GM10248 (cell line): Measurements from ENCODE around the gene BCDIN3D.
A peak's percentile ranks its signal among the peaks of the same experiment; 100 is the strongest.

Experiments used
- CTCF ChIA-PET: fragments of 300-600 bp; sonication (Branson Sonifier 250); formaldehyde crosslinking; extraction: SDS; loops from one replicate; lab custom pipeline; 2021; ENCODE audit warnings: antibody characterized with exemption; lab: Yijun Ruan, JAX
- POLR2A ChIA-PET: fragments of 350-650 bp; sonication (Branson Sonifier 250); formaldehyde crosslinking; extraction: SDS; loops from one replicate; lab custom pipeline; 2020; ENCODE audit warnings: antibody characterized with exemption; lab: Yijun Ruan, JAX
- DNase-seq: peaks from one replicate; pipeline ENCODE4 v3.0.0; 2012; ENCODE audit errors: extremely low spot score
- CTCF ChIP-seq: IDR thresholded peaks from 2 replicates; pipeline ENCODE4 v1.5.1; 2012; ENCODE audit warnings: mild to moderate bottlenecking, low read depth; ENCODE audit errors: extremely low read depth, missing control alignments, control extremely low read depth

BCDIN3D gene

DNA sequence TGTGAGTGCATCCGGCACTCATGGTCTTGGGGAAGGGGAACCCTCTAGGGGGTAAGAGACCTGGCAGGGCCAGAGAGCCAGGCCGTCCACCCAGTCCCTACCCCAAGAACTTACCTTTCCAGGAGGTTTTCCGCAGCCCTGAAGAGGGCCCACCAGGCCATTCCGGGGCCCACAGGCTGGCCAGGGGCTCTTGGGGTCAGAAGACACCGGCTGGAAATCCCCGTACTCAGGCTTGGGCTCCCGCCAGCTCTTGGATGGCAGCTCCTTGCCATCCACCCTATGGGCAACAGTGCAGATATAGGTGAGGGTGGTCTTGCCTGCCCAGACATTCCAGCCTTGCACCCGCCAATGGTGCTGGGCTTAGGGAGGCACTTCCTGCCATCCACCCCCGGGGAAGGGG, 49.3 kb downstream of the BCDIN3D start:
- TF ChIP-seq CTCF = no peak
- CTCF ChIA-PET = interaction anchor here (2.6 to 6.0 kb wide), 2 partner anchors 16 kb away, joined by 8 to 34 read pairs; no protein-coding TSS in a partner anchor
- POLR2A ChIA-PET = no interaction called here
- DNase-seq = peak; percentile 15

- no peak for TF ChIP-seq CTCF
- DNase-seq = peak; percentile 13
- CTCF ChIA-PET = interaction anchor here (2.6 kb wide), 1 partner anchor 15 kb away, joined by 8 read pairs; no protein-coding TSS in a partner anchor
These were observed 49.8 kb downstream of the BCDIN3D start for GRCh38 chr12:49792976-49793580.

GRCh38 chr12:49792181-49792970, 50.5 kb downstream of the BCDIN3D start:
- ChIA-PET CTCF (interaction anchor here (2.6 kb wide), 1 partner anchor 14 kb away, joined by 8 read pairs; no protein-coding TSS in a partner anchor), POLR2A (no interaction called here)
- peak; percentile 14 for DNase-seq

More at GRCh38 chr12:49792976-49793580, 49.8 kb downstream of the BCDIN3D start:
- POLR2A ChIA-PET = no interaction called here

DNA sequence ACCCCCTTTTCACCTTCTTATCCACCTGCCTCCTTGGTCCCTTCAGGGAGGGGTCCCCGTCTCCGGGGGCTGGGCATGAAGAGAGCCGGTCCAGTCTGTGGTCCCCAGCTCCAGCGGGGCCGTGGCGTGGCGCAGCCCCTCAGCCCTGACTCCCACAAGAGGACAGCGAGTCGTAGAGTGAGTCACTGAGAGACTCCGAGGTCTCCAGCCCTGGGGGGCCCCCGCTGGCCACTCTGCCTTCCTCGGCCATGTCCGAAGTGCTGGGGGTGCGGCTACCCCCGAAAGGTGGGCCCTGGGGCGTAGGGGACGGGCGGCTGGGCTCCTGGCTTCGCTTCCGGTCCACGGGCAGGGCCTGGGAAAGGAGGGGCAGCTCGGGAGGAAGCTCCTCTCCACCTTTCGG, 51.2 kb downstream of the BCDIN3D start:
- ChIA-PET CTCF (interaction anchor here (2.6 kb wide), 1 partner anchor 14 kb away, joined by 8 read pairs; no protein-coding TSS in a partner anchor), POLR2A (no interaction called here)
- peak; percentile 8 for DNase-seq
- no peak for TF ChIP-seq CTCF

More at GRCh38 chr12:49792181-49792970, 50.5 kb downstream of the BCDIN3D start:
- no peak for TF ChIP-seq CTCF

DNA sequence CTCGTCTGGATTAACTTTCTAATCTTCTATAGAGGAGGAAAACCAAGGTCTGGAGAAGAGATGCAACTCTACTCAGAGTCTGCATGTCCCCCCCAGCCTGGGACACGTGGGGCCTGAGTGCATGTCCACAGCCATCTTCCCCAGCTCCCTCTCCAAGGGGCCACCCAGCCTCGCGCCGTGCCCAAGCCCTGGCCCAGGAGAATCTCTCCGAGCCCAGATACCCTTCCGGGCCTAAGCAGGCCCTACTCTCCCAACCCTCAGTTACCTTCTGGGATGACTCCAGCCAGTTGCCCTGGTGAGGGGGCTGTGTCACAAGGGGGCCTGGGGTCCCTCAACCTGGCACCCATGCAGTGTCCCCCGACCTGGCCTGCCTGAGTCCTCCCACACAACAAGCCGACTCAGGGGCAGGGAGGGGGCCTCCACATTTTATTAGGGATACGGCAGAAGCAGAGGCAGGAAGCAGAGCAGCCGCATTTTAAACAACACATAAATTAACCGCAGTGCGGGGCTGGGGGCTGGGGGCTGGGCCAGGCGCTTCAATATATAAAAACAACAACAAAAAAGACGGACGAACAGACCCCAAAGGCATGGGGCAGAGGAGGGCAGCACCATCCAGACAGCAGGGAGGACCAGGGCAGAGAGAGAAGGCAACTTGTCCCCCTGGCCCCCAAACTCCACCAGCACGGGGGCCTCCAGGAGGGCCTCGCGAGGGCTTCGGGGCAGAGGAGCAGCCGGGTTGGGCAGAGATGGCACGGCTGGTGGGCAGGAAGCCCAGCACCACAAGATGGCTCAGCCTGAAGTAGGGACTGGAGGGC, 52.0 kb downstream of the BCDIN3D start:
- POLR2A ChIA-PET = no interaction called here
- TF ChIP-seq CTCF = no peak
- CTCF ChIA-PET = interaction anchor here (2.6 kb wide), 1 partner anchor 13 kb away, joined by 8 read pairs; no protein-coding TSS in a partner anchor
- peak; percentile 8 for DNase-seq

DNA sequence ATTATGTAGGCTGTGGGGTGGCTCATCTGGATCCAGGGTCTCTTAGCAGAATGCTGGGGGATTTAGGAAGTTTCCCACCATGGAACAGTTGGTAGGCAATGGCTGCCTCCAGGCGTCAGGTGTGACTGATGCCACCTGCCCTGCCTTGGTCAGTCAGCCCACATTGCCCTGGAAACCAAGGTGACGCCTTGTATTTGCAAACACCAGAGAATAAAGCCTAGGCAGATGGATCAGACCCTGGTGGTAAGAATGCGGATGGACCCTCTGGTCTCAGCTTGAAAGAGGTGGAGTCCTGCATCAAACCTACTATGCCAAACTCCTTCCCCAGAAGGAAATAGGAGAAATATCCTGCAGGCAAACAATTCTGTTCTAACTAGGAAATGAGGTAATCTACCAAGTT, 52.9 kb downstream of the BCDIN3D start:
- CTCF ChIA-PET = no interaction called here
- no peak for TF ChIP-seq CTCF
- POLR2A ChIA-PET = interaction anchor here (0.6 kb wide), 1 partner anchor 32 kb away, joined by 3 read pairs; no protein-coding TSS in a partner anchor
- no peak for DNase-seq
